ENCODE results near the gene LRRC38.
"Not testable (repeated sequence)": the region's sequence is repeated elsewhere in the genome, so short reads cannot be mapped to it uniquely, and the experiment has no call there.

The LRRC38 gene

GRCh38 chr1:13451399-13451965 lies 62.3 kb downstream of the LRRC38 start:
- no peak for DNase-seq

GRCh38 chr1:13450204-13450603 lies 63.6 kb downstream of the LRRC38 start:
- no peak for DNase-seq

GRCh38 chr1:13443335-13443979 lies 70.3 kb downstream of the LRRC38 start:
- no peak for DNase-seq

GRCh38 chr1:13439104-13439783 lies 74.6 kb downstream of the LRRC38 start:
- DNase-seq, result not testable (repeated sequence)

- no peak for DNase-seq
Observed at GRCh38 chr1:13435458-13435857, 78.3 kb downstream of the LRRC38 start.

- DNase-seq, result not testable (repeated sequence)
Observed at GRCh38 chr1:13433694-13434358, 80.0 kb downstream of the LRRC38 start.

- no peak for DNase-seq
Observed at GRCh38 chr1:13432251-13432650, 81.6 kb downstream of the LRRC38 start.

GRCh38 chr1:13430495-13430894 lies 83.3 kb downstream of the LRRC38 start:
- no peak for DNase-seq
